GM06990 (cell line): ENCODE measurements around the gene AMFR.

Source experiments
- DNase-seq: peaks from one replicate; pipeline ENCODE4 v3.0.0-alpha.2; 2011; ENCODE audit not compliant: insufficient read length; ENCODE audit errors: extremely low read depth
- H3K27me3 ChIP-seq: replicated peaks from 2 replicates; pipeline ENCODE4 v1.6.0; 2011; ENCODE audit warnings: low read length; ENCODE audit not compliant: control insufficient read depth, insufficient read depth
- H3K36me3 ChIP-seq: 2 replicates; pipeline ENCODE4 v1.5.1; 2011; ENCODE audit warnings: low read length; ENCODE audit not compliant: control insufficient read depth, insufficient read depth
- H3K4me3 ChIP-seq: replicated peaks from 2 replicates; pipeline ENCODE4 v1.5.1; 2011; ENCODE audit warnings: low read depth, mild to moderate bottlenecking, control low read depth, low read length
- CTCF ChIP-seq: IDR thresholded peaks from 2 replicates; pipeline ENCODE4 v1.5.1; 2011; ENCODE audit warnings: low read length, control low read depth, mild to moderate bottlenecking, inconsistent platforms; ENCODE audit not compliant: insufficient read depth, poor library complexity, severe bottlenecking

The AMFR gene

DNA sequence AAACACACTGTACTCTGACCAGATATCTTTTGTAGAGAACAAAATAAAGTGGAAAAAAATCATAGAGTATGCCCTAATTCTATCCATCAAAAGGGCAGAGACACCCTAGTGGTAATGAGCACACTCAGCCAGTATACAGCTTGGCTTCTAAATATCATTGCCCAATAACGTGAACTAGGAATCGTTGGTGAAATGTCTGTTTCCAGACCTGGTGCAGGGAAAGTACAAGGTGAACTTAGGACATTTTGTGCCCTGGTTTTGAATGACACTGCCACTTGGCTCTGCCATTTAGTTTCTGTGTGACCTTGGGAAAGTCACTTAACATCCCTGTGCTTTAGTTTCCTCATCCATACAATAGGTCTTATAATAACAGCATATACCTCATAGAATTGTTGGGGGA lies 13.7 kb downstream of the AMFR start:
- no peak for DNase-seq
- Histone ChIP-seq H3K27me3 (no peaks in the 10 kb centered on the region), H3K36me3 (peaks cover 7% of the 10 kb centered on the region), H3K4me3 (no peak overlapping the region)
- TF ChIP-seq CTCF = no peak

DNA sequence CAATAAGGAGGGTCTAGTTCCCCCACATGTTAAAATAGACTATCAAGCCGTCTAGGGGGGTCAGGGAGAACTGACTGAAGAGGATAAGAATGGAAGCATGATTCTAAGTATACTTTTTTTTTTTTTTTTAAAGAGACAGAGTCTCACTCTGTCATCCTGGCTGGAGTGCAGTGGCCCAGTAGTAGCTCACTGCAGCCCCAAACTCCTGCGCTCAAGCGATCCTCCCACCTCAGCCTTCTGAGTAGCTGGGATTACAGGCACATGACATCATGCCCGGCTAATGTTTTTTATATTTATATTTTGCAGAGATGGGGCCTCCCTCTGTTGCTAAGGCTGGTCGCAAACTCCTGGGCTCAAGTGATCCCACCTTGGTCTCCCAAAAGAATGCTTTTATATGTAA lies 14.2 kb downstream of the AMFR start:
- no peak overlapping the region for H3K4me3 ChIP-seq

DNA sequence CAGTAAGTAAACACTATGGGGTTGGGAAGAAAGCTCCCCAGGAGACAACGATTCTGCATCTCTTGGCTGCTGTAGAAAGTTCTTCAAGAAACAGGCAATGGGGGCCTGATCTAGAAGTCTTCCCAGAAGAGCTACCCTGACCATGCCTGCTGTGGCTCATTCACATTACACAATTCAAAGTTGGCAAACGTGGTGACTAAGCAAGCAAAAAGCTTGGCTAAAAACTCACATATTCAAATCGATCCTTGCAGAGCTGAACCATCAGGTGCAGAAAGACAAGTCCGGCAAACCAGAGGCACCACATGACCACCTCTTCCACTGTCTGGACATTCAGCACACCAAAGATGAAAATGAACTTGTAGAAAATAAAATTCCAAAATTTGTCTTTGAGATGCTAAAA lies 16.1 kb downstream of the AMFR start:
- TF ChIP-seq CTCF = no peak
- Histone ChIP-seq H3K27me3 (no peaks in the 10 kb centered on the region), H3K36me3 (peaks cover 10% of the 10 kb centered on the region), H3K4me3 (no peak overlapping the region)
- DNase-seq = no peak

More for the DNA sequence above, 14.2 kb downstream of the AMFR start:
- H3K36me3 ChIP-seq = peaks cover 7% of the 10 kb centered on the region
- DNase-seq = no peak
- no peak for TF ChIP-seq CTCF
- no peaks in the 10 kb centered on the region for H3K27me3 ChIP-seq

GRCh38 chr16:56408379-56409098 lies 16.8 kb downstream of the AMFR start:
- peaks cover 10% of the 10 kb centered on the region for H3K36me3 ChIP-seq
- H3K27me3 ChIP-seq = no peaks in the 10 kb centered on the region
- no peak overlapping the region for H3K4me3 ChIP-seq
- TF ChIP-seq CTCF = no peak
- no peak for DNase-seq

DNA sequence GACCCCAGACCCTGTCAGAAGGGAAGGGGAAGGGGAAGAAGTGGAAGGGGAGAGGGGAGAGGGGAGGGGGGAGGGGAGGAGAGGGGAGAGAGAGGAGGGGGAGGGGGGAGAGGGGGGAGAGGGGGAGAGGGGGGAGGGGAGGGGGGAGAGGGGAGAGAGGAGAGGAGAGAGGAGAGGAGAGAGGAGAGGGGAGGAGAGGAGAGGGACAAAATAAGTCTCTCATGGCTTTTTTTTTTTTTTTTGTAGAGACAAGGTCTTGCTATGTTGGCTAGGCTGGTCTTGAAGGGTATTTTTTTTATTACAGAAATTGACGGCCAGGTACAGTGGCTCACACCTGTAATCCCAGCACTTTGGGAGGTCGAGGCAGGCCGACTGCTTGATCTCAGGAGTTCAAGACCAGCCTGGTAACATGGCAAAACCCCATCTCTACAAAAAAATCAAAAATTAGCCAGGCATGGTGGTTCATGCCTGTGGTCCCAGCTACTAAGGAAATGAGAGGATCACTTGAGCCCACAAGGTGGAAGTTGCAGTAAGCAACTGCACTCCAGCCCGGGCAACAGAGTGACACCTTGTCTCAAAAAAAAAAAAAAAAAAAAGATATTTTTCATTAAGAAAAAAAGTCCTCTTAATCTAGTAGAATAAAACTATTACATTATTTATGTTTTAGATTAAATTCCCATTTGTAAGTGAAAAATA lies 19.2 kb downstream of the AMFR start:
- H3K4me3 ChIP-seq = no peak overlapping the region
- TF ChIP-seq CTCF = no peak

More for the DNA sequence above, 19.2 kb downstream of the AMFR start:
- H3K36me3 ChIP-seq = peaks cover 12% of the 10 kb centered on the region
- no peaks in the 10 kb centered on the region for H3K27me3 ChIP-seq
- no peak for DNase-seq
